ENCODE measurements around the gene MRPS24. TPM values are rescaled to one million over a fixed set of nuclear protein-coding genes. Genes with fewer than 3 reads are reported as not detected.

Gene MRPS24
- total RNA-seq, 1 donor from 2014 or later: 101 TPM

DNA sequence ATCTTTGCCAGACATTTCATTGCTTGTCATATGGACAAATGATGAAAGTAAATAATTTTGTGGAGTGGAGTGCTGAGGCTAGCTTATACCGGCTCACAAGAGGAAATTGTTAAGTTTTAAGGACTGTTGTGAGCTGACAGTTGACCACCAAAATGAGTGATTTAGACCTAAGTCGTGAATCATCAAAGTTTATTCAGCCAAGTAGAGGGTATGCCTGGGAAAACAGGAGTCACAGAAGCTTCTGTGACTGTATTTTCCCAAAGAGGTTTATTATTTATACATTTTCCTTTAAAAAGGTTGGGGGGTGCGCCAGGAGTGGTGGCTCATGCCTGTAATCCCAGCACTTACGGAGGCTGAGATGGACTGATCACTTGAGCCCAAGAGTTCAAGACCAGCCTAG lies 21.8 kb downstream of the MRPS24 start:
- Mint-ChIP-seq H3K4me3 (no peak overlapping the region), H3K27ac (no peak overlapping the region), H3K9me3 (no peaks in the 10 kb centered on the region), H3K27me3 (no peaks in the 10 kb centered on the region), H3K36me3 (no peaks in the 10 kb centered on the region), H3K4me1 (ENCODE audit: unreplicated experiment) (no peaks in the 10 kb centered on the region)
- TF ChIP-seq, protein P1, sequence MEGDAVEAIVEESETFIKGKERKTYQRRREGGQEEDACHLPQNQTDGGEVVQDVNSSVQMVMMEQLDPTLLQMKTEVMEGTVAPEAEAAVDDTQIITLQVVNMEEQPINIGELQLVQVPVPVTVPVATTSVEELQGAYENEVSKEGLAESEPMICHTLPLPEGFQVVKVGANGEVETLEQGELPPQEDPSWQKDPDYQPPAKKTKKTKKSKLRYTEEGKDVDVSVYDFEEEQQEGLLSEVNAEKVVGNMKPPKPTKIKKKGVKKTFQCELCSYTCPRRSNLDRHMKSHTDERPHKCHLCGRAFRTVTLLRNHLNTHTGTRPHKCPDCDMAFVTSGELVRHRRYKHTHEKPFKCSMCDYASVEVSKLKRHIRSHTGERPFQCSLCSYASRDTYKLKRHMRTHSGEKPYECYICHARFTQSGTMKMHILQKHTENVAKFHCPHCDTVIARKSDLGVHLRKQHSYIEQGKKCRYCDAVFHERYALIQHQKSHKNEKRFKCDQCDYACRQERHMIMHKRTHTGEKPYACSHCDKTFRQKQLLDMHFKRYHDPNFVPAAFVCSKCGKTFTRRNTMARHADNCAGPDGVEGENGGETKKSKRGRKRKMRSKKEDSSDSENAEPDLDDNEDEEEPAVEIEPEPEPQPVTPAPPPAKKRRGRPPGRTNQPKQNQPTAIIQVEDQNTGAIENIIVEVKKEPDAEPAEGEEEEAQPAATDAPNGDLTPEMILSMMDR (conservative IDR thresholded peaks at IDR 0.05): no peak
- DNase-seq (ENCODE audit: extremely low spot score, unreplicated experiment): no peak

DNA sequence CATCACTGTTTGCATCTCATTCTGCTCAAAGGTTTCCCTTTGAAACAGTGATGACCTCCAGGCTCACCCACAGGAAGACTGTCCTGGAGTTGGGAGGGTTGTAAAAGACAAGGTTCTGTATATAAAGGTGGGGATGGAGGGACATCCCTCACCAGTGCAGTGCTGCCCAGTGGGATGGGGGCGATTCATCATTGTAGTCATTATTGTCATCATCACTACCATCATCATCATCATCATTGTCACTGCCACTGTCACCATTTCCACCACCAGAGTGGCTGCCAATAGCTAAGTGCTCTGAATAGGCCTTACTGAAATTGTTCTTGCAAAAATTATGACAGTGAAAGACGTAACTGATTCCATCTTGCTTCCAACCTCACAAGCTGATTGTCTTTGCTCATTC lies 24.7 kb downstream of the MRPS24 start:
- Mint-ChIP-seq H3K9me3 (no peaks in the 10 kb centered on the region), H3K27me3 (peaks cover 6% of the 10 kb centered on the region), H3K27ac (no peak overlapping the region), H3K36me3 (no peaks in the 10 kb centered on the region), H3K4me3 (no peak overlapping the region), H3K4me1 (ENCODE audit: unreplicated experiment) (no peaks in the 10 kb centered on the region)
- DNase-seq (ENCODE audit: extremely low spot score, unreplicated experiment): no peak
- TF ChIP-seq, protein P1 (conservative IDR thresholded peaks at IDR 0.05): no peak

DNA sequence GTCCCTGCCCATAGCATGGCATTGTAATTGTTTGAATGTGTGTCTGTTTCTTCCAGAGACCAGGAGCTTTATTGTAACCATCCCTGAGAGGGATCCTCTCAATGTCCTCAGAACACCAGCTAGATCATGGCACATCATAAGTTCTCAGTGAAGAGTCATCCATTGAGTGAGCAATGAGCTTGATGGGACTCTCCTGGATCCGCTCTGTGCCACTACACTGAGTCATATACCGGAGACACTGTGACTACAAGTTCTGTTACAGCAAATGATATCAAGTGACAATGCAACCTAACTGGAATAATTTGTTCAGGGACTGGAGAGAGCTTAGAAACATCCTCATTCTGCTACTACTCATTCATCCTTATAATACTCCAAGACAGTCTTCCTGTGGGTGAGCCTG lies 25.1 kb downstream of the MRPS24 start:
- no peak overlapping the region for H3K27ac Mint-ChIP-seq
- H3K36me3 Mint-ChIP-seq: no peaks in the 10 kb centered on the region
- H3K4me1 Mint-ChIP-seq (ENCODE audit: unreplicated experiment): no peaks in the 10 kb centered on the region

DNA sequence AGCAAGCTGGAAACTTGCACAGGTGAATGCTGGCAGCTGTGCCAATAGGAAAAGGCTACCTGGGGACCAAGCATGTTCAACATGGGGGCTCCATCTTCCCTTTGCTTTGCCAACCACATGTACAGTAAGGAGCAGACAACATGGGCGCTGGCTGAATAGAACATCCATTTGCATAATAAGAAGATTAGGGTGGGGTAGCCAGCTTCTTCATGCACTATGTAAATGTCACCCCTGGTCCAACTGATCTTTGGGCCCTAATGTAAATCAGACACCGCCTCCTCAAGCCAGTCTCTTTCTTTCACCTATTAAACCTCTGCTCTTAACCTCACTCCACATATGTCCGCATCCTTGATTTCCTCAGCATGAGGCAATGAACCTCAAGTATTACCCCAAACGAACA lies 26.0 kb downstream of the MRPS24 start:
- H3K4me3 Mint-ChIP-seq: no peak overlapping the region
- H3K36me3 Mint-ChIP-seq: no peaks in the 10 kb centered on the region

More for the DNA sequence above, 25.1 kb downstream of the MRPS24 start:
- no peak overlapping the region for H3K4me3 Mint-ChIP-seq
- TF ChIP-seq, protein P1 (conservative IDR thresholded peaks at IDR 0.05): no peak
- peaks cover 6% of the 10 kb centered on the region for H3K27me3 Mint-ChIP-seq
- H3K9me3 Mint-ChIP-seq: no peaks in the 10 kb centered on the region
- DNase-seq (ENCODE audit: extremely low spot score, unreplicated experiment): no peak

DNA sequence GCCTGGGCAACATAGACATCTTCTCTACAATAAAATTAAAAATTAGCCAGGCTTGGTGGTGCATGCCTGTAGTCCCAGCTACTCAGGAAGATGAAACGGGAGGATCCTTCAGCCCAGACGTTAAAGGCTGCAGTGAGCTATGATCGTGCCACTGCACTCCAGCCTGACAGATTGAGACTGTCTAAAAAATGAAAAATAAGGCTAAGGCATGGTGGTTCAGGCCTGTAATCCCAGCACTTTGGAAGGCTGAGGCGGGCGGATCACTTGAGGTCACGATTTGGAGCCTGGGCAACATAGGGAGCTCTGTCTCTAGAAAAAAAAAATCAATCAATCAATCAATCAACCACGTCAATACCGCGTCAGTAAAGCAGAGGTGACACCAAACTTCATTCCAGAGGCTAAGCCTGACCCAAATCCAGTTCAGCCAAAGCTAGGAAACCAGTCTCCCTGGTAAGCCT lies 31.1 kb downstream of the MRPS24 start:
- Mint-ChIP-seq H3K4me1 (ENCODE audit: unreplicated experiment) (peaks cover 4% of the 10 kb centered on the region), H3K9me3 (no peaks in the 10 kb centered on the region), H3K27me3 (peaks cover 6% of the 10 kb centered on the region), H3K36me3 (no peaks in the 10 kb centered on the region), H3K4me3 (no peak overlapping the region), H3K27ac (no peak overlapping the region)
- TF ChIP-seq, protein P1 (conservative IDR thresholded peaks at IDR 0.05): no peak
- no peak for DNase-seq (ENCODE audit: extremely low spot score, unreplicated experiment)

More for the DNA sequence above, 26.0 kb downstream of the MRPS24 start:
- no peak for DNase-seq (ENCODE audit: extremely low spot score, unreplicated experiment)
- Mint-ChIP-seq H3K27me3 (peaks cover 6% of the 10 kb centered on the region), H3K4me1 (ENCODE audit: unreplicated experiment) (peaks cover 4% of the 10 kb centered on the region), H3K9me3 (no peaks in the 10 kb centered on the region), H3K27ac (no peak overlapping the region)
- TF ChIP-seq, protein P1 (conservative IDR thresholded peaks at IDR 0.05): no peak

Measured in type B pancreatic cell (in vitro differentiated cells).